ENCODE measurements around the gene RERE.

Gene RERE

GRCh38 chr1:8404460-8405370, 412.7 kb downstream of the RERE start:
- H3K36me3 ChIP-seq (ENCODE audit: control insufficient read depth, insufficient read depth, low read length): peaks cover 27% of the 10 kb centered on the region
- peaks cover 29% of the 10 kb centered on the region for H3K4me1 ChIP-seq (ENCODE audit: control insufficient read depth, insufficient read depth, low read length)
- H3K27ac ChIP-seq (ENCODE audit: low read depth, low read length): no peak overlapping the region
- H3K9me3 ChIP-seq (ENCODE audit: control insufficient read depth, insufficient read depth, low read depth, low read length): no peaks in the 10 kb centered on the region
- no peak overlapping the region for H3K4me3 ChIP-seq (ENCODE audit: low read depth, low read length)
- H3K27me3 ChIP-seq (ENCODE audit: control insufficient read depth, insufficient read depth, low read length): no peaks in the 10 kb centered on the region
- H3K9ac ChIP-seq (ENCODE audit: low read length): no peak overlapping the region

- no peak overlapping the region for H3K4me3 ChIP-seq (ENCODE audit: low read depth, low read length)
- no peak overlapping the region for H3K27ac ChIP-seq (ENCODE audit: low read depth, low read length)
- H3K9me3 ChIP-seq (ENCODE audit: control insufficient read depth, insufficient read depth, low read depth, low read length): no peaks in the 10 kb centered on the region
- H3K4me1 ChIP-seq (ENCODE audit: control insufficient read depth, insufficient read depth, low read length): peaks cover 18% of the 10 kb centered on the region
- no peaks in the 10 kb centered on the region for H3K27me3 ChIP-seq (ENCODE audit: control insufficient read depth, insufficient read depth, low read length)
- H3K36me3 ChIP-seq (ENCODE audit: control insufficient read depth, insufficient read depth, low read length): peaks cover 25% of the 10 kb centered on the region
- H3K9ac ChIP-seq (ENCODE audit: low read length): no peak overlapping the region
Observed at GRCh38 chr1:8402109-8402710, 415.2 kb downstream of the RERE start.

GRCh38 chr1:8398677-8399076, 418.8 kb downstream of the RERE start:
- H3K4me1 ChIP-seq (ENCODE audit: control insufficient read depth, insufficient read depth, low read length): peaks cover 33% of the 10 kb centered on the region
- no peak overlapping the region; the same call in 1 of the 2 replicates for H3K27ac ChIP-seq (ENCODE audit: low read depth, low read length)
- H3K36me3 ChIP-seq (ENCODE audit: control insufficient read depth, insufficient read depth, low read length): peaks cover 7% of the 10 kb centered on the region

GRCh38 chr1:8398086-8398485, 419.4 kb downstream of the RERE start:
- Histone ChIP-seq H3K27me3 (ENCODE audit: control insufficient read depth, insufficient read depth, low read length) (no peaks in the 10 kb centered on the region), H3K4me3 (ENCODE audit: low read depth, low read length) (no peak overlapping the region), H3K9me3 (ENCODE audit: control insufficient read depth, insufficient read depth, low read depth, low read length) (no peaks in the 10 kb centered on the region), H3K36me3 (ENCODE audit: control insufficient read depth, insufficient read depth, low read length) (peaks cover 7% of the 10 kb centered on the region), H3K9ac (ENCODE audit: low read length) (no peak overlapping the region), H3K27ac (ENCODE audit: low read depth, low read length) (no peak overlapping the region; the same call in 1 of the 2 replicates), H3K4me1 (ENCODE audit: control insufficient read depth, insufficient read depth, low read length) (peaks cover 33% of the 10 kb centered on the region)

More at GRCh38 chr1:8398677-8399076, 418.8 kb downstream of the RERE start:
- H3K27me3 ChIP-seq (ENCODE audit: control insufficient read depth, insufficient read depth, low read length): no peaks in the 10 kb centered on the region
- no peaks in the 10 kb centered on the region for H3K9me3 ChIP-seq (ENCODE audit: control insufficient read depth, insufficient read depth, low read depth, low read length)
- H3K9ac ChIP-seq (ENCODE audit: low read length): no peak overlapping the region
- no peak overlapping the region for H3K4me3 ChIP-seq (ENCODE audit: low read depth, low read length)

GRCh38 chr1:8397511-8397910, 419.9 kb downstream of the RERE start:
- peaks cover 7% of the 10 kb centered on the region for H3K36me3 ChIP-seq (ENCODE audit: control insufficient read depth, insufficient read depth, low read length)
- H3K9ac ChIP-seq (ENCODE audit: low read length): no peak overlapping the region
- no peaks in the 10 kb centered on the region for H3K27me3 ChIP-seq (ENCODE audit: control insufficient read depth, insufficient read depth, low read length)
- no peak overlapping the region for H3K27ac ChIP-seq (ENCODE audit: low read depth, low read length)
- peaks cover 33% of the 10 kb centered on the region for H3K4me1 ChIP-seq (ENCODE audit: control insufficient read depth, insufficient read depth, low read length)
- H3K9me3 ChIP-seq (ENCODE audit: control insufficient read depth, insufficient read depth, low read depth, low read length): no peaks in the 10 kb centered on the region
- H3K4me3 ChIP-seq (ENCODE audit: low read depth, low read length): no peak overlapping the region

GRCh38 chr1:8396786-8397406, 420.5 kb downstream of the RERE start:
- no peak overlapping the region for H3K9ac ChIP-seq (ENCODE audit: low read length)
- H3K36me3 ChIP-seq (ENCODE audit: control insufficient read depth, insufficient read depth, low read length): peaks cover under 1% of the 10 kb centered on the region; the same call in 1 of the 2 replicates
- H3K4me3 ChIP-seq (ENCODE audit: low read depth, low read length): no peak overlapping the region
- no peaks in the 10 kb centered on the region for H3K27me3 ChIP-seq (ENCODE audit: control insufficient read depth, insufficient read depth, low read length)
- H3K27ac ChIP-seq (ENCODE audit: low read depth, low read length): peak overlapping the region; percentile 37; the same call in 1 of the 2 replicates
- peaks cover 33% of the 10 kb centered on the region for H3K4me1 ChIP-seq (ENCODE audit: control insufficient read depth, insufficient read depth, low read length)
- no peaks in the 10 kb centered on the region for H3K9me3 ChIP-seq (ENCODE audit: control insufficient read depth, insufficient read depth, low read depth, low read length)

GRCh38 chr1:8396083-8396785, 421.2 kb downstream of the RERE start:
- Histone ChIP-seq H3K4me3 (ENCODE audit: low read depth, low read length) (no peak overlapping the region), H3K27me3 (ENCODE audit: control insufficient read depth, insufficient read depth, low read length) (no peaks in the 10 kb centered on the region), H3K27ac (ENCODE audit: low read depth, low read length) (peak overlapping the region; percentile 37; the same call in 1 of the 2 replicates), H3K9me3 (ENCODE audit: control insufficient read depth, insufficient read depth, low read depth, low read length) (no peaks in the 10 kb centered on the region), H3K36me3 (ENCODE audit: control insufficient read depth, insufficient read depth, low read length) (0 out of 2 replicates have a peak, but pooled peaks cover 2% of the 10 kb centered on the region), H3K9ac (ENCODE audit: low read length) (no peak overlapping the region), H3K4me1 (ENCODE audit: control insufficient read depth, insufficient read depth, low read length) (peaks cover 33% of the 10 kb centered on the region)

- Histone ChIP-seq H3K9ac (ENCODE audit: low read length) (no peak overlapping the region), H3K4me3 (ENCODE audit: low read depth, low read length) (no peak overlapping the region), H3K27ac (ENCODE audit: low read depth, low read length) (peak overlapping the region; percentile 37; the same call in 1 of the 2 replicates), H3K36me3 (ENCODE audit: control insufficient read depth, insufficient read depth, low read length) (peaks cover 5% of the 10 kb centered on the region; the same call in 1 of the 2 replicates), H3K27me3 (ENCODE audit: control insufficient read depth, insufficient read depth, low read length) (no peaks in the 10 kb centered on the region), H3K9me3 (ENCODE audit: control insufficient read depth, insufficient read depth, low read depth, low read length) (no peaks in the 10 kb centered on the region), H3K4me1 (ENCODE audit: control insufficient read depth, insufficient read depth, low read length) (peaks cover 33% of the 10 kb centered on the region)
Observed at GRCh38 chr1:8395433-8395866, 422.0 kb downstream of the RERE start.

GRCh38 chr1:8394456-8395321, 422.8 kb downstream of the RERE start:
- Histone ChIP-seq H3K9ac (ENCODE audit: low read length) (no peak overlapping the region), H3K4me1 (ENCODE audit: control insufficient read depth, insufficient read depth, low read length) (peaks cover 33% of the 10 kb centered on the region), H3K27ac (ENCODE audit: low read depth, low read length) (no peak overlapping the region), H3K36me3 (ENCODE audit: control insufficient read depth, insufficient read depth, low read length) (peaks cover 11% of the 10 kb centered on the region), H3K4me3 (ENCODE audit: low read depth, low read length) (no peak overlapping the region), H3K27me3 (ENCODE audit: control insufficient read depth, insufficient read depth, low read length) (no peaks in the 10 kb centered on the region), H3K9me3 (ENCODE audit: control insufficient read depth, insufficient read depth, low read depth, low read length) (no peaks in the 10 kb centered on the region)

GRCh38 chr1:8392522-8392921, 424.9 kb downstream of the RERE start:
- Histone ChIP-seq H3K4me3 (ENCODE audit: low read depth, low read length) (no peak overlapping the region), H3K36me3 (ENCODE audit: control insufficient read depth, insufficient read depth, low read length) (peaks cover 21% of the 10 kb centered on the region), H3K9me3 (ENCODE audit: control insufficient read depth, insufficient read depth, low read depth, low read length) (no peaks in the 10 kb centered on the region), H3K4me1 (ENCODE audit: control insufficient read depth, insufficient read depth, low read length) (peaks cover 22% of the 10 kb centered on the region), H3K27ac (ENCODE audit: low read depth, low read length) (no peak overlapping the region), H3K9ac (ENCODE audit: low read length) (no peak overlapping the region), H3K27me3 (ENCODE audit: control insufficient read depth, insufficient read depth, low read length) (no peaks in the 10 kb centered on the region)

Measured in HUES6 (cell line).